Stromal cell of bone marrow (primary cell): Measurements from ENCODE around the gene GJB5.

ENCODE experiments used
- DNase-seq: peaks from one replicate; pipeline ENCODE4 v3.0.0-alpha.2; 2012; ENCODE audit warnings: low read depth

Gene GJB5

DNA sequence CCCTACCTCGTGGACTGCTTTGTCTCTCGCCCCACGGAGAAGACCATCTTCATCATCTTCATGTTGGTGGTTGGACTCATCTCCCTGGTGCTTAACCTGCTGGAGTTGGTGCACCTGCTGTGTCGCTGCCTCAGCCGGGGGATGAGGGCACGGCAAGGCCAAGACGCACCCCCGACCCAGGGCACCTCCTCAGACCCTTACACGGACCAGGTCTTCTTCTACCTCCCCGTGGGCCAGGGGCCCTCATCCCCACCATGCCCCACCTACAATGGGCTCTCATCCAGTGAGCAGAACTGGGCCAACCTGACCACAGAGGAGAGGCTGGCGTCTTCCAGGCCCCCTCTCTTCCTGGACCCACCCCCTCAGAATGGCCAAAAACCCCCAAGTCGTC is 39.9 kb downstream of the GJB5 start:
- DNase-seq: no peak

- DNase-seq: no peak
Observed at GRCh38 chr1:34795916-34796315, 41.1 kb downstream of the GJB5 start.

DNA sequence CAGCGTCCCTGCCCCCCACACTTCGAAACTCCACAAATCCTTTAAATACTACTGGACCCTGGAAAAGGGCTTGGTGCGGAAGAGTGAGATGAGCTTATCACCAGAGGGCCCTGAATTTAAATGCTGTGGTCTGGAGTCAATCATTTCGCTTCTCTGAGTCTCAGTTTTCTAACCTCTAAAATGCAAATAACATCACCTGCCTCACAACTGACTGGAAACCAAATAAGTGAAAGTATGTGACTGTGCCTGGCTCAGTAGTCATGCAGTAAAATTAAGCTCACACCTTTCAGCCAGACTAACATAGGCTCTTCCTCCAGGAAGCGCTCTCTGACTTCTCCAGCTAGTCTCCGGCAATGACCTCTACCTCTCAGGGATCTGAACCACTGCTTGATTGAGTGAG is 42.1 kb downstream of the GJB5 start:
- no peak for DNase-seq

DNA sequence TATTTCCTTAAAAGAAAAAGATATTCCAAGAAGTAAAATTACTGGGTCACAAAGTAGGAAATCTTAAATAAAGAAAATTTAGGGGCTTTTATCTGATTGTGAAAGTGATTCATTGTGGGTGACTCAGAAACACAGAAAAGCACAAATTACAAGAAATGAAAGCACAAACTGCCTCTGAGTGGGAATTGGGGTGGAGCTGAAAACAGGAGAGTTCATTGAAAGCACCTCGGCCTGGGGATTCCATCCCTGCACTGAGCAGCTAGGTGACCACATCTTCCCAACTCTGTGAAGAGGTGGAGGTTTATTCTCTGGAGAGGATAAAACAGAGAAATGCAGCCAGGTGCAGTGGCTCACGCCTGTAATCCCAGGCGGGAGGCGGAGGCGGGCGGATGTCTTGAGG is 45.4 kb downstream of the GJB5 start:
- DNase-seq: no peak

GRCh38 chr1:34803770-34804169 is 48.9 kb downstream of the GJB5 start:
- no peak for DNase-seq

DNA sequence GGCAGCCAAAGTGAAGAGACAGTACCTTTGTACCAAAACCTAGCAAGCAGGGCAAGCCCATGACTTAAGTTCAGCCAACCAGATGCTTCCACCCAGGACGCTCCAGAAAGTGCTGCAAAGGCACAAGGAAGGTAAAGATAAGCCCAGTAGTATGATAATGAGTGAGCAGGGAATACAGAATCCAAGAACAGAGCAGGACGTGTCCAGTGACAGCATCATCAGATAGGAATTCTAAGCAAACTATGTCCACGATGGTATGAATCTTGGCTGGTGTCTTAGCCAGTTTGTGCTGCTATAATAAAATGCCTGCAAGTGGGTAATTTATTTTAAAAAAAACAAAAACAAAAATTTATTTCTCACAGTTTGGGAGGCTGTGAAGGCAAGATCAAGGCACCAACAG is 51.5 kb downstream of the GJB5 start:
- DNase-seq: no peak
